ENCODE data around the gene WDR83. TPM values are rescaled to one million over a fixed set of nuclear protein-coding genes. Genes with fewer than 3 reads are reported as not detected.
A peak's percentile ranks its signal among the peaks of the same experiment; 100 is the strongest.
"Not testable (repeated sequence)": the region's sequence is repeated elsewhere in the genome, so short reads cannot be mapped to it uniquely, and the experiment has no call there.

The WDR83 gene
- total RNA-seq, 1 donor from 2014 or later, result 19.0 TPM

- H3K36me3 Mint-ChIP-seq (ENCODE audit: low read depth), result peaks cover 11% of the 10 kb centered on the region
- no peak for TF ChIP-seq CTCF (conservative IDR thresholded peaks at IDR 0.05)
These were observed 25.2 kb upstream of the WDR83 start for GRCh38 chr19:12641456-12641855.

GRCh38 chr19:12642506-12642905 lies 24.1 kb upstream of the WDR83 start:
- no peak for DNase-seq (ENCODE audit: low read depth, low spot score)
- Mint-ChIP-seq H3K27ac (ENCODE audit: unreplicated experiment) (no peak overlapping the region), H3K36me3 (ENCODE audit: low read depth) (peaks cover 9% of the 10 kb centered on the region), H3K9me3 (peaks cover 3% of the 10 kb centered on the region), H3K4me1 (peaks cover 6% of the 10 kb centered on the region), H3K27me3 (ENCODE audit: low read depth) (peaks cover 4% of the 10 kb centered on the region), H3K4me3 (no peak overlapping the region)
- TF ChIP-seq CTCF (conservative IDR thresholded peaks at IDR 0.05), result no peak

More at GRCh38 chr19:12641456-12641855, 25.2 kb upstream of the WDR83 start:
- peaks cover 3% of the 10 kb centered on the region for H3K9me3 Mint-ChIP-seq
- peaks cover 6% of the 10 kb centered on the region for H3K4me1 Mint-ChIP-seq
- peaks cover 4% of the 10 kb centered on the region for H3K27me3 Mint-ChIP-seq (ENCODE audit: low read depth)
- H3K27ac Mint-ChIP-seq (ENCODE audit: unreplicated experiment), result no peak overlapping the region
- DNase-seq (ENCODE audit: low read depth, low spot score), result no peak
- no peak overlapping the region for H3K4me3 Mint-ChIP-seq

GRCh38 chr19:12643716-12644115 lies 22.9 kb upstream of the WDR83 start:
- not testable (repeated sequence) for H3K9me3 Mint-ChIP-seq; H3K27me3 Mint-ChIP-seq (ENCODE audit: low read depth); H3K36me3 Mint-ChIP-seq (ENCODE audit: low read depth)

GRCh38 chr19:12646551-12646950 lies 20.1 kb upstream of the WDR83 start:
- Mint-ChIP-seq H3K27ac (ENCODE audit: unreplicated experiment) (peak overlapping the region; percentile 84), H3K4me3 (no peak overlapping the region), H3K4me1 (no peaks in the 10 kb centered on the region), H3K27me3 (ENCODE audit: low read depth) (no peaks in the 10 kb centered on the region), H3K9me3 (no peaks in the 10 kb centered on the region), H3K36me3 (ENCODE audit: low read depth) (peaks cover 12% of the 10 kb centered on the region)
- no peak for DNase-seq (ENCODE audit: low read depth, low spot score)
- no peak for TF ChIP-seq CTCF (conservative IDR thresholded peaks at IDR 0.05)

More at GRCh38 chr19:12643716-12644115, 22.9 kb upstream of the WDR83 start:
- not testable (repeated sequence) for DNase-seq (ENCODE audit: low read depth, low spot score); H3K4me1 Mint-ChIP-seq; H3K4me3 Mint-ChIP-seq; H3K27ac Mint-ChIP-seq (ENCODE audit: unreplicated experiment)

- H3K4me3 Mint-ChIP-seq, result no peak overlapping the region
- peaks cover 12% of the 10 kb centered on the region for H3K36me3 Mint-ChIP-seq (ENCODE audit: low read depth)
- no peak for TF ChIP-seq CTCF (conservative IDR thresholded peaks at IDR 0.05)
- no peaks in the 10 kb centered on the region for H3K4me1 Mint-ChIP-seq
- H3K9me3 Mint-ChIP-seq, result no peaks in the 10 kb centered on the region
- no peaks in the 10 kb centered on the region for H3K27me3 Mint-ChIP-seq (ENCODE audit: low read depth)
- peak overlapping the region; percentile 84 for H3K27ac Mint-ChIP-seq (ENCODE audit: unreplicated experiment)
- DNase-seq (ENCODE audit: low read depth, low spot score), result no peak
These were observed 19.6 kb upstream of the WDR83 start for GRCh38 chr19:12647047-12647446.

- H3K27ac Mint-ChIP-seq (ENCODE audit: unreplicated experiment), result no peak overlapping the region
- no peak for DNase-seq (ENCODE audit: low read depth, low spot score)
- H3K36me3 Mint-ChIP-seq (ENCODE audit: low read depth), result peaks cover 12% of the 10 kb centered on the region
- TF ChIP-seq CTCF (conservative IDR thresholded peaks at IDR 0.05), result no peak
- H3K4me3 Mint-ChIP-seq, result no peak overlapping the region
- H3K27me3 Mint-ChIP-seq (ENCODE audit: low read depth), result no peaks in the 10 kb centered on the region
- H3K9me3 Mint-ChIP-seq, result no peaks in the 10 kb centered on the region
- H3K4me1 Mint-ChIP-seq, result no peaks in the 10 kb centered on the region
These were observed 19.0 kb upstream of the WDR83 start for GRCh38 chr19:12647490-12648071.

Data from neural crest cell (in vitro differentiated cells).